Coronary artery (tissue), 2 donors: ENCODE measurements around the gene PAOX.

ENCODE experiments used
- DNase-seq: peaks from one replicate; pipeline ENCODE4 v3.0.0-alpha.2; 2017; ENCODE audit warnings: low spot score
- H3K27ac ChIP-seq, 2 donors: fragments of 200-600 bp; sonication (generic); one replicate each; pipeline ENCODE4 v1.5.1; 2016 to 2019
- H3K4me3 ChIP-seq: fragments of 200-600 bp; sonication (generic); 2 replicates; pipeline ENCODE4 v1.5.1; 2016; ENCODE audit warnings: mild to moderate bottlenecking, moderate library complexity
- CTCF ChIP-seq: fragments of 200-600 bp; sonication (generic); IDR thresholded peaks from one replicate; pipeline ENCODE4 v1.5.1; 2019; ENCODE audit warnings: antibody characterized with exemption

The PAOX gene

DNA sequence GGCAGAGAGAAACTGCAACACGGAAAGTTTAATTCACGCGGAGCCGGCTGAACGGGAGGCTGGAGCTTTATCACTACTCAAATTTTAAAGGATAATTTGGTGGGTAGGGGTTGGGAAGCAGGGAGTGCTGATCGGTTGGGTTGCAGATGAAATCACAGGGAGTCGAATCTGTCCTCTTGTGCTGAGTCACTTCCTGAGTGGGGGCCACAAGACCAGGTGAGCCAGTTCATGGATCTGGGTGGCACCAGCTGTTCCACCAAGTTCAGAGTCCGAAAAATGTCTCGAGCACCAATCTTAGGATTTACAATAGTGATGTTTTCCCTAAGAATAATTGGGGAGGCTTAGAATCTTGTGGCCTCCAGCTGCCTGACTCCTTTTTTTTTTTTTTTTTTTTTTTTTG, 35.5 kb upstream of the PAOX start:
- DNase-seq, result no peak
- no peak overlapping the region for H3K4me3 ChIP-seq
- no peak for TF ChIP-seq CTCF
- H3K27ac ChIP-seq, result no peak overlapping the region

GRCh38 chr10:133344236-133344635, 34.8 kb upstream of the PAOX start:
- no peak for DNase-seq
- no peak for TF ChIP-seq CTCF
- Histone ChIP-seq H3K4me3 (no peak overlapping the region), H3K27ac (no peak overlapping the region)

DNA sequence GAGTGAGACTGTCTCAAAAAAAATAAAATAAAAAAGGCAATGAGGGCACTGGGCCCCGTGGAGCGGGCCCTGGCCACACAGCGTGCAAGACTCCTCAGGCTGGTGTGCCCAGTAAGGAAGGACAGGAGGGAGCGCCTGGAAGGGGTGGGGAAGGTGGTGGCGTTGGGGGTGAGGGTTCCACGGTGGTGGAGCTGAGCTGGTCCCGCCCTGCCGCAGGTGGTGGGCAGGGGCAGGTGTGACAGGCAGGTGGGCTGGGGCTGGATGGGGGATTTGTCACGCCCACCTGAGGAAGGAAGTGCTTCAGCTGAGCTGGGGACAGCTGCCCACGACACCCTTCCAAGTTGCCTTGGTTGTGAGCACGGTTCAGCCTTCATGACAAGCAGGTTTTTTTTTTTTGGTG, 32.6 kb upstream of the PAOX start:
- DNase-seq, result no peak
- H3K27ac ChIP-seq, result no peak overlapping the region
- no peak for TF ChIP-seq CTCF
- no peak overlapping the region for H3K4me3 ChIP-seq

DNA sequence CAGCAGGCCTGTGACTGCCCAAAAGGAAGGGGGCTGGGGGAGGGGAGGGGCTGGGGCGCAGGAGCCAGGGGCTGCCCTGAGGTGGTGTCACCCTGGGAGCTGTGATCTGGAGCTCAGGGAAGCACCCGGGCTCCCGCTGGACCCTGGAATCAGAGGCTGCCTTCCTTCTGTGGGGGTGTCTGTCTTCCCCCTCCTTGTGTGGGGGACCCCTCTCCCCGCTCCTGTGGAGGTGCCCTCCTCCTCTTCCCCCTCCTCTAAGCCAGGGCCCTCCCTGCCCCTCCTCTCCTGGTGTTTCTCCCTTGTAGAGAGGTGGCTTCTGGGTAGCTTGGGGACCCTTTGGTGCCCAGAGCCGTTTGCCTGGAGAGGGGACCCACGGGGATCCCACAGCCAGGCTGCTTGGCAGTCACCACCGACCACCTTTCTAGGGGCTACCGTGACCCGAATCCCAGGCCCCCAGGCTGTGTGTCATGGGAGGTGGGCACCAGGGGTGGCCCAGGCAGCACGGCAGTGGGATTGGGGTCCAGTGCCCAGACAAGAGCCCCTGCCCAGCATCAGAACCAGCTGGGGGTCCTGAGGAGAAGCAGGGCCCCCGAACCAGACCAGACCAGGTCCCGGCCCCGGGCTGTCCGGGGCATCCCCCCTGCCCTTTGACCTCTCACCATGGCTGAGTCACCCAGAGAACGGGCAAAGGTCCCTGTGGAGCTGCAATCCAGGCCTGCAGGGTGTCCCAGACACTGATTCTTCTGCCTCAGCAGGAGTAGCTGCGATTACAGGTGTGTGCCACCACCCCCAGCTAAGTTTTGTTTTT, 31.1 kb upstream of the PAOX start:
- no peak for DNase-seq
- no peak overlapping the region for H3K4me3 ChIP-seq
- no peak for TF ChIP-seq CTCF
- H3K27ac ChIP-seq, result no peak overlapping the region

GRCh38 chr10:133349160-133349568, 29.9 kb upstream of the PAOX start:
- DNase-seq, result no peak
- no peak for TF ChIP-seq CTCF
- H3K27ac ChIP-seq, result no peak overlapping the region
- H3K4me3 ChIP-seq, result no peak overlapping the region

DNA sequence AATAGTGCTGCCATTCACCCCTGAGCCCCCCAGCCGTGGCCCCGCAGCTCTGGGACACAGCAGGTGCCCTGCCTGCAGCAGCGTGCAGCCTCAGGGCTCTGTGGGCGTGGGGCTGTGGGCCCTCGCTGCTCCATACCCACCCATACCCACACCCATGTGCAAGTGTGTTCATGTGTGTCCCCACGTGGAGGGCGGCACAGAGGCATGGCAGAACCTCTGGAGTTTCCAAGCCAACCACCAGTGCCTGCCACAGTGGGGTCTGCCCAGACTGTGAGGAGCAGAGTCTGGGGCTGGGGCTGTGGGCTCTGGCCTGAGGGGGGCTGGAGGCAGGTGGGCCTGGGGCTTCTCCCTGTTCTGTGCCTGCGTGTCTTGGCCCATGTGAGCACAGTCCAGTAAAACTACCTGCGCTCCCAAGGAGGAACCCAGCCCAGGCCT, 29.5 kb upstream of the PAOX start:
- no peak overlapping the region for H3K27ac ChIP-seq
- H3K4me3 ChIP-seq, result no peak overlapping the region
- no peak for DNase-seq
- TF ChIP-seq CTCF, result no peak

GRCh38 chr10:133350283-133350949, 28.6 kb upstream of the PAOX start:
- no peak for DNase-seq
- Histone ChIP-seq H3K27ac (no peak overlapping the region), H3K4me3 (no peak overlapping the region)
- TF ChIP-seq CTCF, result no peak
